ENCODE measurements around the gene RFTN2. TPM values are rescaled to one million over a fixed set of nuclear protein-coding genes. Genes with fewer than 3 reads are reported as not detected.

The RFTN2 gene
- total RNA-seq, 4 donors from 2014 or later = 13.5 to 45.8 (median 38.6) TPM

- H3K4me1 ChIP-seq = peaks cover 0 to 25% (median 0%) of the 10 kb centered on the region in 4 donors
- no peaks in the 10 kb centered on the region for H3K27me3 ChIP-seq
- 95 to 96% methylated on average over 3 of the region's 3 CpGs for WGBS, 2 donors
- no peak overlapping the region for H3K27ac ChIP-seq
- TF ChIP-seq EP300 (IDR thresholded peaks at IDR 0.05) (no peak), CTCF (IDR thresholded peaks at IDR 0.05) (no peak), POLR2A (IDR thresholded peaks at IDR 0.05) (no peak)
- H3K9me3 ChIP-seq = no peaks in the 10 kb centered on the region
- DNase-seq (ENCODE audit: low spot score in 2 of 2) = no peak
- H3K4me3 ChIP-seq = no peak overlapping the region
- peaks cover 0 to 61% (median 19%) of the 10 kb centered on the region in 3 donors for H3K36me3 ChIP-seq
Measured at GRCh38 chr2:197543206-197543605, 132.2 kb downstream of the RFTN2 start.

GRCh38 chr2:197539734-197540133 is 135.7 kb downstream of the RFTN2 start:
- TF ChIP-seq EP300 (IDR thresholded peaks at IDR 0.05) = no peak
- no peak for TF ChIP-seq CTCF (IDR thresholded peaks at IDR 0.05)
- no peak for TF ChIP-seq POLR2A (IDR thresholded peaks at IDR 0.05)
- no peak overlapping the region for H3K4me3 ChIP-seq
- no peaks in the 10 kb centered on the region for H3K9me3 ChIP-seq
- peaks cover 0 to 32% (median 0%) of the 10 kb centered on the region in 4 donors for H3K4me1 ChIP-seq
- peaks cover 0 to 65% (median 19%) of the 10 kb centered on the region in 3 donors for H3K36me3 ChIP-seq
- WGBS, 2 donors = 82 to 87% methylated on average over 1 of the region's 1 CpG
- no peaks in the 10 kb centered on the region for H3K27me3 ChIP-seq
- H3K27ac ChIP-seq = no peak overlapping the region
- no peak for DNase-seq (ENCODE audit: low spot score in 2 of 2)

- Histone ChIP-seq H3K36me3 (peaks cover 0 to 52% (median 13%) of the 10 kb centered on the region in 3 donors), H3K4me3 (no peak overlapping the region)
Measured at GRCh38 chr2:197538412-197538811, 137.0 kb downstream of the RFTN2 start.

More at GRCh38 chr2:197538412-197538811, 137.0 kb downstream of the RFTN2 start:
- Histone ChIP-seq H3K4me1 (peaks cover 0 to 43% (median 0%) of the 10 kb centered on the region in 4 donors), H3K27ac (peak overlapping the region in 2 of 4 donors; percentile 37 to 41), H3K27me3 (no peaks in the 10 kb centered on the region), H3K9me3 (no peaks in the 10 kb centered on the region)
- WGBS, 2 donors = 30 to 36% methylated on average over 2 of the region's 2 CpGs
- no peak for DNase-seq (ENCODE audit: low spot score in 2 of 2)
- TF ChIP-seq CTCF (IDR thresholded peaks at IDR 0.05) (no peak), EP300 (IDR thresholded peaks at IDR 0.05) (no peak), POLR2A (IDR thresholded peaks at IDR 0.05) (no peak)

Small RNA genes within 50 kb of the gene (small RNA-seq; reads per million reads assigned to genes)
- gene AC020550.1 = not detected

Other genes with a start within 250 kb of the RFTN2 start
- gene SF3B1, start 240.6 kb downstream of the RFTN2 start, total RNA-seq = 100 to 1,000 TPM; 274 to 335 (median 303) TPM
- 10 to 100 TPM; 17.8 to 21.0 (median 19.1) TPM for gene COQ10B, start 222.0 kb downstream of the RFTN2 start, total RNA-seq
- gene HSPD1, start 175.7 kb downstream of the RFTN2 start, total RNA-seq = 100 to 1,000 TPM in 3 of 4 donors, 10 to 100 TPM in 1; 76.1 to 160 (median 119) TPM
- gene HSPE1, start 175.2 kb downstream of the RFTN2 start, total RNA-seq = 10 to 100 TPM; 47.5 to 79.5 (median 65.4) TPM
- 10 to 100 TPM; 14.7 to 21.9 (median 18.4) TPM for gene MOB4, start 159.5 kb downstream of the RFTN2 start, total RNA-seq
- 1 to 10 TPM; 5.7 to 8.0 (median 6.9) TPM for gene MARS2, start 29.8 kb upstream of the RFTN2 start, total RNA-seq
- not detected for gene BOLL, start 109.7 kb upstream of the RFTN2 start, total RNA-seq
- gene PLCL1, start 129.0 kb upstream of the RFTN2 start, total RNA-seq = 10 to 100 TPM in 1 of 4 donors, 1 to 10 TPM in 3; 6.6 to 10.0 (median 7.9) TPM